ENCODE data around the gene YBX3.

DNA sequence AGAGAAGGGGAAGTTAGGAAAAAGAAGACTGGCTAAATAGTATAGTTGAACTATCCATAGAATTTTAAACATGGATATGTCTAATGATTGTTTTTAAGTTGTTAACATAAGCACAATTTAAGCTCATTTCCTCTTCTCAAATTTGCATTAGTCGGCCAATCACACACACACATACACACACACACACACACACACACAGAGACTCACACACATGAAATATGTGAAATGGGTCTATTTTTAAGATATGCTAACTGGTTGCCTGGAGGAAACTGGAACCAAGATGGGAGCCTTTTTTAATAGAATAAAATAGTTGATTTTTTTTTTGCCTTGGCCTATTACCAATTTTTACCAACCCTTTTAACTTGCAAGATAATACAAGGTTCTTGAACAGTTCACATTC, 25.3 kb downstream of the YBX3 start:
- no peak for TF ChIP-seq POLR2A (IDR thresholded peaks at IDR 0.05; ENCODE audit: low read length)
- TF ChIP-seq GATA1 (IDR thresholded peaks at IDR 0.05; ENCODE audit: low read depth, low read length) = no peak
